Gastroesophageal sphincter (tissue), 4 donors: ENCODE measurements around the gene CIAO2B. TPM values are rescaled to one million over a fixed set of nuclear protein-coding genes. Genes with fewer than 3 reads are reported as not detected.

ENCODE experiments used
- ATAC-seq: fragments of 150-250 bp; one replicate; pipeline ENCODE4 v1.9.1; 2016; ENCODE audit warnings: mild to moderate bottlenecking, moderate library complexity
- H3K27ac ChIP-seq, 4 donors: fragments of 200-600 bp; sonication (generic) in 3 of 4; 1 replicate in 3 of 4; 2 replicates in 1 of 4; pipeline ENCODE4 v1.5.1; 2016 to 2019
- H3K27me3 ChIP-seq: fragments of 200-600 bp; sonication (generic); one replicate; pipeline ENCODE4 v1.5.1; 2019
- H3K36me3 ChIP-seq, 2 donors: fragments of 200-600 bp; sonication (generic); one replicate each; pipeline ENCODE4 v1.5.1; 2019; ENCODE audit warnings: control low read depth in 1 of 2
- H3K4me1 ChIP-seq, 3 donors: fragments of 200-600 bp; sonication (generic); 1 replicate in 2 of 3; 2 replicates in 1 of 3; pipeline ENCODE4 v1.5.1; 2016 to 2019; ENCODE audit warnings: control low read depth in 2 of 3
- H3K4me3 ChIP-seq, 2 donors: fragments of 200-600 bp; sonication (generic); one replicate each; pipeline ENCODE4 v1.5.1; 2019; ENCODE audit warnings: mild to moderate bottlenecking in 1 of 2, moderate library complexity in 1 of 2
- H3K9me3 ChIP-seq, 3 donors: fragments of 200-600 bp; sonication (generic); one replicate each; pipeline ENCODE4 v1.5.1; 2017 to 2019; ENCODE audit warnings: control low read depth in 2 of 3
- EP300 ChIP-seq: sonication (generic); formaldehyde crosslinking; IDR thresholded peaks from one replicate; pipeline ENCODE4 v1.6.1; 2017; ENCODE audit warnings: antibody characterized with exemption, mild to moderate bottlenecking
- POLR2A ChIP-seq, 2 donors: fragments of 450-650 bp; IDR thresholded peaks; one replicate each; pipeline ENCODE4 v1.6.1; 2017; ENCODE audit warnings: antibody characterized with exemption in 2 of 2, mild to moderate bottlenecking in 2 of 2, moderate library complexity in 1 of 2
- POLR2AphosphoS5 ChIP-seq: sonication (generic); formaldehyde crosslinking; IDR thresholded peaks from one replicate; pipeline ENCODE4 v1.6.1; 2017; ENCODE audit warnings: antibody characterized with exemption
- WGBS, 2 donors: methylation state at CpG; one replicate each; pipeline ENCODE4 v1.1.5; 2018; ENCODE audit warnings: low coverage in 1 of 2; 5-methylcytosine and 5-hydroxymethylcytosine counted together
- total RNA-seq, 4 donors: library from RNA; depleted of rRNA; stranded (reverse); fragments of >200 nt; gene quantifications; one replicate each; pipeline ENCODE4 v1.1.0, GENCODE V29; 2016
- TF ChIP-seq, protein P1 (sequence below), 4 experiments: fragments of 200-600 bp in 2 of 4; fragments of 450-650 bp in 2 of 4; sonication (generic) in 1 of 4; IDR thresholded peaks; one replicate each; pipeline ENCODE4 v1.5.1; 2017 to 2019; ENCODE audit warnings: antibody characterized with exemption in 4 of 4, mild to moderate bottlenecking in 2 of 4, moderate library complexity in 2 of 4

Gene CIAO2B
- total RNA-seq, 4 donors from 2014 or later, result 54.3 to 88.9 (median 79.5) TPM

DNA sequence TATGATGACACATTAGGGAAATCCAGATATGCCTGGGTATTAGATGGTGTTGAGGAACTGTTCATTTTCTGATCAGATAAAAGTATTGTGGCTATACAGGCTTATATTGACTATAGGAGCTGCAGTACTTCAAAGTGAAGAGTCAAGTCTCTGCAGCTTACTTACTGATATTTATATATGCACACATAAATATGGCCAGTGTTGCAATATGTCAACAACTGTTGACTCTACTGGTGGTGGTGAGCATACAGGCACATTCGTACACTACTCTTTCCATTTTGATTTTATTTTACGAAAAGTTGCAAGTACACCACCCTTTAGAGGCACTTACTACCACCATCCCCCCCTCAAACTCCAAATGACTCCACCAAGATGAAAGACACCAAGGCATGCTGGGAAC is 2.5 kb downstream of the CIAO2B start:
- TF ChIP-seq, protein P1, sequence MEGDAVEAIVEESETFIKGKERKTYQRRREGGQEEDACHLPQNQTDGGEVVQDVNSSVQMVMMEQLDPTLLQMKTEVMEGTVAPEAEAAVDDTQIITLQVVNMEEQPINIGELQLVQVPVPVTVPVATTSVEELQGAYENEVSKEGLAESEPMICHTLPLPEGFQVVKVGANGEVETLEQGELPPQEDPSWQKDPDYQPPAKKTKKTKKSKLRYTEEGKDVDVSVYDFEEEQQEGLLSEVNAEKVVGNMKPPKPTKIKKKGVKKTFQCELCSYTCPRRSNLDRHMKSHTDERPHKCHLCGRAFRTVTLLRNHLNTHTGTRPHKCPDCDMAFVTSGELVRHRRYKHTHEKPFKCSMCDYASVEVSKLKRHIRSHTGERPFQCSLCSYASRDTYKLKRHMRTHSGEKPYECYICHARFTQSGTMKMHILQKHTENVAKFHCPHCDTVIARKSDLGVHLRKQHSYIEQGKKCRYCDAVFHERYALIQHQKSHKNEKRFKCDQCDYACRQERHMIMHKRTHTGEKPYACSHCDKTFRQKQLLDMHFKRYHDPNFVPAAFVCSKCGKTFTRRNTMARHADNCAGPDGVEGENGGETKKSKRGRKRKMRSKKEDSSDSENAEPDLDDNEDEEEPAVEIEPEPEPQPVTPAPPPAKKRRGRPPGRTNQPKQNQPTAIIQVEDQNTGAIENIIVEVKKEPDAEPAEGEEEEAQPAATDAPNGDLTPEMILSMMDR (IDR thresholded peaks at IDR 0.05), result no peak
- TF ChIP-seq POLR2AphosphoS5 (no peak), EP300 (no peak)
- no peak for ATAC-seq
- H3K4me1 ChIP-seq, result peaks cover 5 to 60% (median 31%) of the 10 kb centered on the region in 3 donors
- H3K9me3 ChIP-seq, result no peaks in the 10 kb centered on the region
- no peaks in the 10 kb centered on the region for H3K27me3 ChIP-seq
- WGBS, 2 donors, result 56 to 73% methylated on average over 2 of the region's 2 CpGs
- H3K36me3 ChIP-seq, result peaks cover 0 to 19% of the 10 kb centered on the region in 2 donors
- no peak overlapping the region for H3K27ac ChIP-seq
- no peak overlapping the region for H3K4me3 ChIP-seq

GRCh38 chr16:66930189-66930588 is 4.0 kb downstream of the CIAO2B start:
- WGBS, 2 donors, result 100% methylated on average over 1 to 2 of the region's 4 CpGs
- no peak for ATAC-seq

DNA sequence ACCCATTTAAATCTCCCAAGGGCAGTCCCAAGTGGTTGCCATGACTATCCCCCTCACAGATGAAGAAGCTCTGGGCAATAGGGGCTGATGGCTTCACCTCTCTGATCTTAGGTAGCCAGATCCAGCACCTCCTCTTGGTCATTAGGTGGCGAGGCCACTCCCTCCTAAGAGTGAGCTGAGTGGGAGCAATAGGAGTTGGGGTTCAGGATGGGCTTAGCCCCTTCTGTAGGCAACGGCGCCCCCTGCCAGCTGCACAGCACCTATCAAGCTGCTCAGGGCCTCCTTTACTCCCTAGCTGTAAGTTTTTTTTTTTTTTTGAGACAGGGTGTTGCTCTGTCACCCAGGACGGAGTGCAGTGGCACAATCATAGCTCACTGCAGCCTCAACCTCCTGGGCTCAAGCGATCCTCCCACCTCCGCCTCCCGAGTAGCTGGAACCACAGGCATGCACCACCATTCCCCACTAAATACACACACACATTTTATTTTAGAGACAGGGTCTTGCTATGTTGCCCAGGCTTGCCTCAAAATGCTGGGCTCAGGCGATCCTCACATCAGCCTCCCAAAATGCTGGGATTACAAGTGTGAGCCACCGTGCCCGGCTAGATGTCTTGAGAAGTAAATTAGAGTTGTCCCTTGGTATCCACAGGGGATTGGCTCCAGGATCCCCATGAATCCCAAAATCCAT is 5.4 kb downstream of the CIAO2B start:
- Histone ChIP-seq H3K4me1 (peaks cover 5 to 70% (median 25%) of the 10 kb centered on the region in 3 donors), H3K27ac (peak overlapping the region in 2 of 4 donors; percentile 12 to 92)
- ATAC-seq, result no peak

More at GRCh38 chr16:66930189-66930588, 4.0 kb downstream of the CIAO2B start:
- Histone ChIP-seq H3K36me3 (peaks cover 0 to 18% of the 10 kb centered on the region in 2 donors), H3K27me3 (no peaks in the 10 kb centered on the region), H3K4me1 (peaks cover 5 to 60% (median 24%) of the 10 kb centered on the region in 3 donors), H3K27ac (no peak overlapping the region), H3K4me3 (no peak overlapping the region), H3K9me3 (no peaks in the 10 kb centered on the region)
- TF ChIP-seq POLR2A (IDR thresholded peaks at IDR 0.05) (no peak), EP300 (no peak), POLR2AphosphoS5 (no peak)
- TF ChIP-seq, protein P1 (IDR thresholded peaks at IDR 0.05), result no peak

DNA sequence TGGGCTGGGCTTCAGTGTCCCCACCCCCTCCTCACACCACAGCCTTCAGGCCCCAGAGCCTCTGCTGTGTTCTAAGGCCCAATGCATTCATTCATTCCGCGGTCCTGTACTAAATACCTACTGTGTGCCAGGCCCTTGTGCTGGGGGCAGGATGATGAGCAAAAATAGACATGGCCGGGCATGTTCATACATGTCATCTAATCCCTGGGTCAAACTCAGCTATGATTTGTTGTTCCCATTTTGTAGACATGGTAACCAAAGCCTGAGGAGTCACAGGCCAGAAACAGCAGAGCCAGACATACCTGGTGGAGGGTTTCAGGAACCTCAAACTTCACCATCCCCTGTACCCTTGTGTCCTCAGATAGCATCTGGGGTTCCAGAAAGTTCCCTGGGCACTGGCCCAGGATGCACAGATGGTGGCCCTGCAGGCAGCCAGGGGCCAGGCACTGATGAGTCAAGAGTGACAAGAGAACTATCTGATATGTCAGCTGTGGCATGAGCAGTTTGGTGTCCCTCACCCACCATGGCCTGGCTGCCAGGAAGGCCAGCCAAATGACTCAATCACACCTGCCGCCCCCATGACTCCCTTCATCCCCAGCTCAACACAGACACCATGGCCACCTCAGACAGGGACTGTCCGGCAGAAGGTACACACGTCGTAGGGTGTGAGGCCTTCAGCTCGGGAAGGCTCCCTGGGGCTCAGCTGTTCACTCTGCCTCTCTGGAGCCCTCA is 6.1 kb downstream of the CIAO2B start:
- 80 to 86% methylated on average over 3 of the region's 8 CpGs for WGBS, 2 donors
- Histone ChIP-seq H3K4me1 (peaks cover under 1 to 72% (median 27%) of the 10 kb centered on the region in 3 donors), H3K9me3 (no peaks in the 10 kb centered on the region)

More for the DNA sequence above, 5.4 kb downstream of the CIAO2B start:
- Histone ChIP-seq H3K4me3 (no peak overlapping the region), H3K27me3 (no peaks in the 10 kb centered on the region), H3K36me3 (peaks cover 0 to 18% of the 10 kb centered on the region in 2 donors), H3K9me3 (no peaks in the 10 kb centered on the region)
- WGBS, 2 donors, result 40 to 64% methylated on average over 4 to 6 of the region's 10 CpGs
- TF ChIP-seq, protein P1 (IDR thresholded peaks at IDR 0.05), result peak in 3 of 4 experiments; percentile 10 to 51 (median 27)
- TF ChIP-seq POLR2A (IDR thresholded peaks at IDR 0.05), result no peak

More for the DNA sequence above, 6.1 kb downstream of the CIAO2B start:
- TF ChIP-seq POLR2AphosphoS5 (no peak), EP300 (no peak), POLR2A (IDR thresholded peaks at IDR 0.05) (no peak)
- TF ChIP-seq, protein P1 (IDR thresholded peaks at IDR 0.05), result no peak
- no peak for ATAC-seq
- Histone ChIP-seq H3K36me3 (peaks cover 0 to 18% of the 10 kb centered on the region in 2 donors), H3K27me3 (peaks cover 3% of the 10 kb centered on the region), H3K4me3 (no peak overlapping the region), H3K27ac (peak overlapping the region in 3 of 4 donors; percentile 12 to 96 (median 92))
